ENCODE measurements around the gene CEP85L. TPM values are rescaled to one million over a fixed set of nuclear protein-coding genes. Genes with fewer than 3 reads are reported as not detected.

The CEP85L gene
- total RNA-seq, 1 donor from 2014 or later: 3.3 TPM

- no peaks in the 10 kb centered on the region for H3K36me3 ChIP-seq (ENCODE audit: control insufficient read depth, insufficient read depth, low read length)
- no peak for TF ChIP-seq CTCF (IDR thresholded peaks at IDR 0.05; ENCODE audit: insufficient read depth, low read length, poor library complexity, severe bottlenecking)
- H3K4me3 ChIP-seq (ENCODE audit: low read depth, low read length): no peak overlapping the region
- peak; percentile 18 for DNase-seq (ENCODE audit: low read depth)
- H3K27me3 ChIP-seq (ENCODE audit: control insufficient read depth, insufficient read depth, low read length): no peaks in the 10 kb centered on the region
Measured at GRCh38 chr6:118495485-118496280, 155.7 kb downstream of the CEP85L start.

GRCh38 chr6:118494091-118494490 is 157.3 kb downstream of the CEP85L start:
- H3K27me3 ChIP-seq (ENCODE audit: control insufficient read depth, insufficient read depth, low read length): no peaks in the 10 kb centered on the region
- no peaks in the 10 kb centered on the region for H3K36me3 ChIP-seq (ENCODE audit: control insufficient read depth, insufficient read depth, low read length)
- no peak overlapping the region for H3K4me3 ChIP-seq (ENCODE audit: low read depth, low read length)
- no peak for DNase-seq (ENCODE audit: low read depth)
- no peak for TF ChIP-seq CTCF (IDR thresholded peaks at IDR 0.05; ENCODE audit: insufficient read depth, low read length, poor library complexity, severe bottlenecking)

- Histone ChIP-seq H3K36me3 (ENCODE audit: control insufficient read depth, insufficient read depth, low read length) (no peaks in the 10 kb centered on the region), H3K4me3 (ENCODE audit: low read depth, low read length) (no peak overlapping the region)
Measured at GRCh38 chr6:118489990-118490389, 161.4 kb downstream of the CEP85L start.

GRCh38 chr6:118488631-118489030 is 162.8 kb downstream of the CEP85L start:
- H3K4me3 ChIP-seq (ENCODE audit: low read depth, low read length): no peak overlapping the region
- H3K36me3 ChIP-seq (ENCODE audit: control insufficient read depth, insufficient read depth, low read length): no peaks in the 10 kb centered on the region
- DNase-seq (ENCODE audit: low read depth): no peak
- no peaks in the 10 kb centered on the region for H3K27me3 ChIP-seq (ENCODE audit: control insufficient read depth, insufficient read depth, low read length)
- no peak for TF ChIP-seq CTCF (IDR thresholded peaks at IDR 0.05; ENCODE audit: insufficient read depth, low read length, poor library complexity, severe bottlenecking)

More at GRCh38 chr6:118489990-118490389, 161.4 kb downstream of the CEP85L start:
- H3K27me3 ChIP-seq (ENCODE audit: control insufficient read depth, insufficient read depth, low read length): no peaks in the 10 kb centered on the region
- DNase-seq (ENCODE audit: low read depth): no peak
- TF ChIP-seq CTCF (IDR thresholded peaks at IDR 0.05; ENCODE audit: insufficient read depth, low read length, poor library complexity, severe bottlenecking): no peak

GRCh38 chr6:118485601-118486550 is 165.5 kb downstream of the CEP85L start:
- DNase-seq (ENCODE audit: low read depth): no peak
- Histone ChIP-seq H3K4me3 (ENCODE audit: low read depth, low read length) (no peak overlapping the region), H3K27me3 (ENCODE audit: control insufficient read depth, insufficient read depth, low read length) (no peaks in the 10 kb centered on the region), H3K36me3 (ENCODE audit: control insufficient read depth, insufficient read depth, low read length) (no peaks in the 10 kb centered on the region)
- TF ChIP-seq CTCF (IDR thresholded peaks at IDR 0.05; ENCODE audit: insufficient read depth, low read length, poor library complexity, severe bottlenecking): no peak

Data from kidney epithelial cell (primary cell).